C4-2B (cell line): ENCODE data around the gene SEMA3B.

Source experiments
- H3K27ac ChIP-seq: fragments of 450-650 bp; 2 replicates; pipeline ENCODE4 v1.5.1; 2017
- ZFX ChIP-seq: fragments of 450-650 bp; IDR thresholded peaks from 2 replicates; pipeline ENCODE4 v1.6.1; 2017
- TF ChIP-seq, protein P1 (sequence below): fragments of 450-650 bp; conservative IDR thresholded peaks from 2 replicates; pipeline ENCODE4 v1.5.1; 2017; ENCODE audit warnings: mild to moderate bottlenecking

SEMA3B gene

DNA sequence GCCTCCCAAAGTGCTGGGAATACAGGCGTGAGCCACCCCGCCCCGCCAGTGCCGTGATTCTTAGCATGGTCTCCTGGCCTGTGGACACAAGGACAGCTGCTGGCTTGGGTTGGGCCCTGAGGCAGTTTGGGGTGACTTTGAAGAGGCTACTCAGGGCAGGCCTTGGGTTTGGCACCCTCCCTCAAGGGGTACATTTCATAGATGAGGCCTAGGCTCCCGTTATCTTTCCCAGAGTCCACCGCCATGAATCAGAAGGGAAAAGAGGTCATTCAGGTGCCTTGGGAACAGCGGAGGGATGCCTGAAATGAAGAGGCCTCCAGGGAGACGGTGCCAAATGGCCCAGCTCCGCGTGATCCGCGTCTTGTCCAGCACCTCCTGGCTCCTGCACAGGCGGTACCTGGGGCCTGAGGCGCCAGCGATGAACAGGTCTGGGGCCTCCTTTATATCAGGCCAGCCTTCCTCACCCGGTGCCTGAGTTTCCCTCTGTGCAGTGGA is 23.6 kb upstream of the SEMA3B start:
- TF ChIP-seq ZFX: no peak
- no peak overlapping the region for H3K27ac ChIP-seq

DNA sequence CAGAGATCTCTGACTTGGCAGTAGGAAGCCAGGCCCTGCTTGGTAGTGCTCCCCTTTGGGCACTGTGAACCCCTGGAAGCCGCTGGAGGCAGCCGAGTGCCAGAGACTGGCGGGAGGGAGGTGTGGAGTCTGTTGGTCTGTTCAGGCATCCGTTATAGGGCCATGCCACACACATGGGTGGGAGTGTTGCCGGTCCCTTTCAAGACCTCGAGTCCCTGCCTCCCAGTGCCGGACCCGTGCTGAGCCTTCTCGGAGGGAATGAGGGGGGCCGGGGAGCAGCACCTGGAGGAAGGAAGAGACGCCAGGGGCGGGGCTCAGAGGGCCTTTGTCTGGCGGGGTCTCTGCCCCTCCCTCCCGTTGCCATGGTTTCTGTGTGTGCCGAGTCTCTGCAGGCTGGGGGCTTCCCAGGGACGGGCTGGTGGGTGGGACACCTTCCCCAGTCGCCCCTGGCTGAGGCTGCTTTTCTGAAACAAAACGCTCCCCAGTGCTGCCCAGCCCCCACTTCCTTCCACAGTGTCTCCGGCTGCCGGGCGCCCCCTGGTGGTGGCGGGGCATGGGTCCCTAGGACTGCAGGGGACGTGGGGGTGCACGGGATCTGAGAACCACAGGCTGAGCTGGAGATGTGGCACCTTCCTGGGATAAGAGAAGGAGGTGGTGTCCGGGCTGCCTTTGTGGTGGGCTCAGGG is 23.0 kb upstream of the SEMA3B start:
- H3K27ac ChIP-seq: peak overlapping the region; percentile 6; the same call in 1 of the 2 replicates
- TF ChIP-seq ZFX: no peak
- TF ChIP-seq, protein P1, sequence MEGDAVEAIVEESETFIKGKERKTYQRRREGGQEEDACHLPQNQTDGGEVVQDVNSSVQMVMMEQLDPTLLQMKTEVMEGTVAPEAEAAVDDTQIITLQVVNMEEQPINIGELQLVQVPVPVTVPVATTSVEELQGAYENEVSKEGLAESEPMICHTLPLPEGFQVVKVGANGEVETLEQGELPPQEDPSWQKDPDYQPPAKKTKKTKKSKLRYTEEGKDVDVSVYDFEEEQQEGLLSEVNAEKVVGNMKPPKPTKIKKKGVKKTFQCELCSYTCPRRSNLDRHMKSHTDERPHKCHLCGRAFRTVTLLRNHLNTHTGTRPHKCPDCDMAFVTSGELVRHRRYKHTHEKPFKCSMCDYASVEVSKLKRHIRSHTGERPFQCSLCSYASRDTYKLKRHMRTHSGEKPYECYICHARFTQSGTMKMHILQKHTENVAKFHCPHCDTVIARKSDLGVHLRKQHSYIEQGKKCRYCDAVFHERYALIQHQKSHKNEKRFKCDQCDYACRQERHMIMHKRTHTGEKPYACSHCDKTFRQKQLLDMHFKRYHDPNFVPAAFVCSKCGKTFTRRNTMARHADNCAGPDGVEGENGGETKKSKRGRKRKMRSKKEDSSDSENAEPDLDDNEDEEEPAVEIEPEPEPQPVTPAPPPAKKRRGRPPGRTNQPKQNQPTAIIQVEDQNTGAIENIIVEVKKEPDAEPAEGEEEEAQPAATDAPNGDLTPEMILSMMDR: peak; percentile 97

DNA sequence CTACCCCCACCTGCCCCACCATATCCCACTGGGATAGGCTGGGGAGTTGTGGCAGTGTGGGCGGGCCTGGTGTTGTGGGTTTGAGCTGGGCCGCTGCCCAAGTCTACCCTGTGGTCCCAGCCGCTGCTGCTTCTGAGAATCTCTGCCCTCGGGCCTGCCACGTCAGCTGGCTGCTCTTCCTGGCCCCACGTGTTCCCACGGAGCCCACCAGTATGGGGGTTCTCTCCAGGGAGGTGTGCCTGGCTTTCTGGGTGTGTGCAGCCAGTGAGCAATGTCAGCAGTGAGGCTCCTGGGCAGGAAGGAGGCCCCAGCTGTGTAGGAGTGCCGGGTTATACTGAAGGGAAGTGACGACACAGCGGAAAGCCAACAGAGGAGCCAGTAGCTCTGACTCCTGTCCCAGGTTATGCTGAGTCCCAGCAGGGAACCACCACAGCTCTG is 22.4 kb upstream of the SEMA3B start:
- H3K27ac ChIP-seq: peak overlapping the region; percentile 6; the same call in 1 of the 2 replicates
- TF ChIP-seq, protein P1: peak; percentile 80
- no peak for TF ChIP-seq ZFX

DNA sequence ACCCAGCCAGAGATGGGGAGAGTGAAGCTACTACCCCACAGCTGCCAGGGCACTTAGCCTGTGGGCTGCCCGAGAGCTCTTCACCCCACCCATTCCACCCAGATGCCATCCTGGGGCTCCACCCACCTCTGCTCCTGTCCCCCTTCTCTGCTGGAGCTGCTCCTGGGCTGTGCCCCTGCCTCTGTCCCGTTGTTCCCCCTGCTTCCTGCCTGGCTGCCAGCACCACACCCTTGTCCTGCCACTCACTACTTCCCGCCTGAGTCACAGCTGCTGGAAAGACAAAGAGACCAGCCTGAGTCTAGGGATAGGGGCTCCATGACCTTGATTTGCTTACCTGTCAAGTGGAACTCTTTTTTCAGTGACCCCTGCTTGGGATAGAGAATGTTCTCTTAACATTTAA is 20.6 kb upstream of the SEMA3B start:
- no peak for TF ChIP-seq ZFX
- TF ChIP-seq, protein P1: no peak
- no peak overlapping the region for H3K27ac ChIP-seq

DNA sequence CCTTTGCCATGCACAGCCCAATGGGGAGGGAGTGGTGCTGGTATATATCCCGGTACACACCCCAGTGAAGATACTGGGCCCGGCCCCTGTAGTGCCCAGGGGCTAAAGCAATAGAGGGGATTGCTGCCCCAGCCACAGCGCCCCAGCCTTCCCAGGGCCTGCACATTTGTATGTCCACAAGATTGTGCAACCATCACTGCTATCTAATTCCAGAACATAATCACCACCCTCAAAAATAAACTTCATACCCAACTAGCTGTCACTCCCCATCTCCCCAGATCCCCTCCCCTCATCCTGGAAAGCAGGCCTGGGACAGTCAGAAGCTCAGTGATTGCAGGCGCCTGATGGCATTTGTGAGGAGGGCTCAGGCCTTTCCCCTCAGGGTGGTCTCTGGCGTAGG is 19.5 kb upstream of the SEMA3B start:
- no peak overlapping the region for H3K27ac ChIP-seq
- TF ChIP-seq, protein P1: no peak
- TF ChIP-seq ZFX: no peak

DNA sequence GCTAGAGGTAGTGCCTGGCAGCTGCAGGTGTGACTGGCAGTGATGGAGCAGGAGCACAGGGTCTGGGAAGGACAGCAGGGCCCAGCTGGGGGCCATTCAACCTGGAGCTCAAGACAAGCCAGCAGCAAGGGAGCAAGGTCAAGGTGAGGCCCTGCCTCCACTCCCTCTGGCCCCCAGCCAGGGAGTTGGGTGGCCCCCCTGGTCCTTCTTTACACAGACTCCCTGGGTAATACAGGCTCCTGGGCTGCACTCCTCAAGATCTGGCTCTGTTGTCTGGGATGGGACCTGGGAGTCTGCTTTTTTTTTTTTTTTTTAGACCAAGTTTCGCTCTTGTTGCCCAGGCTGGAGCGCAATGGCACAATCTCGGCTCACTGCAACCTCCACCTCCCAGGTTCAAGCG is 18.4 kb upstream of the SEMA3B start:
- TF ChIP-seq, protein P1: no peak
- TF ChIP-seq ZFX: no peak
- H3K27ac ChIP-seq: no peak overlapping the region

DNA sequence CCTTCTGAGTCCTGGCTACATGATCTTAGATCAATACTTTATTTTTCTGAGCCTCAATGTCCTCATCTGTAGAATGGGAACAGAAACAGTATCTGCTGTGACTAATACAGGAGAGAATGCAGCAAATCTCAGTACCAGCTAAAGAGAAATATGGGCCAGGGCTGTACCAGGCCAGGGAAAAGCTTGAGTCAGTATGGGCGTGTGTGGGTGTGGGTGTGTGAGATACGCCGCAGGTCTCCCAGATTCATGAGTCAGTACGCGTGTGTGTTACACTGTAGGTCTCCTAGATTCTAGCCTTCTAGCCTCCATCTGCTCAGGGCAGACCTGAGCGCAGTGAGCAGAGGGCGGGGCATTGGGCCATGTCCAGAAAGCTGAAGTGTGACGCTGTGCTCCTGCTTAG is 17.7 kb upstream of the SEMA3B start:
- TF ChIP-seq, protein P1: no peak
- no peak for TF ChIP-seq ZFX
- no peak overlapping the region for H3K27ac ChIP-seq
